Renal pelvis (tissue), 12 donors: Measurements from ENCODE around the gene OSBPL9. TPM values are rescaled to one million over a fixed set of nuclear protein-coding genes. Genes with fewer than 3 reads are reported as not detected.

Source experiments
- DNase-seq: peaks from one replicate; pipeline ENCODE4 v3.0.0-alpha.2; 2013
- long read RNA-seq, 16 experiments: transcript quantifications; one replicate each; lab custom pipeline, GENCODE V29; 2026
- polyA plus RNA-seq, 3 donors: library from polyadenylated mRNA; unstranded; fragments of 120-200 nt; gene quantifications; one replicate each; pipeline ENCODE4 v1.2.1, GENCODE V29; 2013; ENCODE audit not compliant: insufficient read length in 3 of 3

OSBPL9 gene
- polyA plus RNA-seq: 100 to 1,000 TPM; 122 to 151 (median 125) TPM
- long read RNA-seq, donor 1, transcript OSBPL9-203 (24 exons, 2,893 nt): major isoform, 5 of 25 reads
- long read RNA-seq, donor 1, partial matches to known transcripts: 15 of 25 reads
- long read RNA-seq, donor 1, other reads (novel, unspliced or antisense): 0 of 25 reads
- long read RNA-seq, donor 2, transcript OSBPL9-222 (21 exons, 2,210 nt): major isoform, 5 of 25 reads
- long read RNA-seq, donor 2, transcript OSBPL9-203 (24 exons, 2,893 nt): major isoform, 5 of 25 reads
- long read RNA-seq, donor 2, partial matches to known transcripts: 9 of 25 reads
- long read RNA-seq, donor 2, other reads (novel, unspliced or antisense): 0 of 25 reads
- long read RNA-seq, donor 3, transcript OSBPL9-203 (24 exons, 2,893 nt): major isoform, 5 of 151 reads
- long read RNA-seq, donor 3, partial matches to known transcripts: 128 of 151 reads
- long read RNA-seq, donor 3, other reads (novel, unspliced or antisense): 13 of 151 reads
- long read RNA-seq, donor 4, partial matches to known transcripts: 22 of 29 reads
- long read RNA-seq, donor 4, other reads (novel, unspliced or antisense): 0 of 29 reads
- long read RNA-seq, donor 5, partial matches to known transcripts: 11 of 20 reads
- long read RNA-seq, donor 5, other reads (novel, unspliced or antisense): 0 of 20 reads
- long read RNA-seq, donor 6, partial matches to known transcripts: 220 of 236 reads
- long read RNA-seq, donor 6, other reads (novel, unspliced or antisense): 7 of 236 reads
- long read RNA-seq, donor 7, transcript OSBPL9-222 (21 exons, 2,210 nt): major isoform, 7 of 142 reads
- long read RNA-seq, donor 7, partial matches to known transcripts: 123 of 142 reads
- long read RNA-seq, donor 7, other reads (novel, unspliced or antisense): 5 of 142 reads
- long read RNA-seq, donor 8, partial matches to known transcripts: 58 of 62 reads
- long read RNA-seq, donor 8, other reads (novel, unspliced or antisense): 0 of 62 reads
- long read RNA-seq, donor 9, transcript OSBPL9-222 (21 exons, 2,210 nt): minor isoform, 7 of 159 reads
- long read RNA-seq, donor 9, transcript OSBPL9-203 (24 exons, 2,893 nt): major isoform, 8 of 159 reads
- long read RNA-seq, donor 9, partial matches to known transcripts: 139 of 159 reads
- long read RNA-seq, donor 9, other reads (novel, unspliced or antisense): 0 of 159 reads
- long read RNA-seq, donor 10, partial matches to known transcripts: 190 of 198 reads
- long read RNA-seq, donor 10, other reads (novel, unspliced or antisense): 0 of 198 reads
- long read RNA-seq, donor 11, transcript OSBPL9-203 (24 exons, 2,893 nt): major isoform, 5 of 19 reads
- long read RNA-seq, donor 11, partial matches to known transcripts: 11 of 19 reads
- long read RNA-seq, donor 11, other reads (novel, unspliced or antisense): 0 of 19 reads
- long read RNA-seq, donor 12, transcript OSBPL9-207 (20 exons, 2,755 nt): major isoform, 5 of 24 reads
- long read RNA-seq, donor 12, partial matches to known transcripts: 5 of 24 reads
- long read RNA-seq, donor 12, other reads (novel, unspliced or antisense): 5 of 24 reads
- long read RNA-seq, donor 13, partial matches to known transcripts: 126 of 140 reads
- long read RNA-seq, donor 13, other reads (novel, unspliced or antisense): 7 of 140 reads
- long read RNA-seq, donor 14: 0 reads
- long read RNA-seq, donor 15, transcript OSBPL9-203 (24 exons, 2,893 nt): major isoform, 8 of 216 reads
- long read RNA-seq, donor 15, partial matches to known transcripts: 197 of 216 reads
- long read RNA-seq, donor 15, other reads (novel, unspliced or antisense): 6 of 216 reads
- long read RNA-seq, donor 16, partial matches to known transcripts: 23 of 33 reads
- long read RNA-seq, donor 16, other reads (novel, unspliced or antisense): 0 of 33 reads

DNA sequence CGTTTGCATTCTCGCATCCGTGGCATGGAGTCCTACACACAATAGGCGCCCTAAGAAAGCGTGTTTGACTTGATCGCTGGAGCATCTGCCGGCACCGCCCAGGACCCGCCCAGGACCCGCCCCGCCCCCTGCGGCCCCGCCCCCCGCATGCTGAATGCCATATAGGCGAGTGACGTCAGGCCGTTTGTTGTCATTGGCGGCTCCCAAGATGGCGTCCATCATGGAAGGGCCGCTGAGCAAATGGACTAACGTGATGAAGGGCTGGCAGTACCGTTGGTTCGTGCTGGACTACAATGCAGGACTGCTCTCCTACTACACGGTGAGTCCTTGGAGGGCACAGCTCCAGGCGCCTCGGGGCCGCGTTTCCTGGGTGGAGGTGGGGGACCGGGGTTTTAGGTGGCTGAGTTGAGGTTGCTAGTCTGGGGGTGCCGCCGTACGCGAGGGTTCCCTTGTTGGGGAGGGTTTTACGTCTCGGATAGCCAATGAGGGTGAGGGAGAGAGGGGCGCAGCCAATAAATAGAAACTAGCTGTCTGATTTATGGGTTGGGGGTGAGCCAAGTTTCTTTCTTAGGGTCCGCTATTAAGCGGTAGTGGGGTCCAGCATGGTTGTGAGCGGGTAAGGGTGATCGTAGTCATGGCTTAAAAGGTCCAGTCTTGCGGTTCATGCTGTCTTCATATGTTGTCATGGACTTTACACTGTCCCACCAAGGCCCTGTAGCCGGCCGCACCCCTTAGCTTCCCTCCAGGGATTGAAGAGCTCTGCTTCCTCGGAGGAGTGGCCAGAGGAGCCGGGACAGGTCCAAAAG, at the start of gene OSBPL9:
TSS of gene OSBPL9 (plus strand) at position 190 of the 806 bp plus-strand sequence. CDS start at position 209, 19 bp downstream.
- peak; percentile 92 for DNase-seq

DNA sequence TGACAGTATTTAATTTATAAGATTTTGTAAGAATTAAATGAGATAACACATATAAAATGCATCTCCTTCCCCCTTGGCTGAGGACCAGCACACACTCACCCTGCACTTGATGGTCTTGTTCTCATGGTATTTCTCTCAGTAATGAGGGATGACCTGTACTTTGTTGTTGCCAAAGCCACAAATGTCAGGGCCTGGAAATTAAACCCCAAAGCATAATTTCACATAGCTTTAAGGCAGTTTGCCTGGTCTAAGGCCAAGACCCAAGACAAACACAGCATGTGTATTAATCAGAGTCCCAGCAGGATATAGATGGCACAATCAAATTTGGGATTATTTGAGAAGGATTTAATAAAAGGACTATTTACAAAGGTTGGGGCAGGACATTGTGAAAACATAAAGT, 49.2 kb upstream of the OSBPL9 start:
- DNase-seq: no peak

DNA sequence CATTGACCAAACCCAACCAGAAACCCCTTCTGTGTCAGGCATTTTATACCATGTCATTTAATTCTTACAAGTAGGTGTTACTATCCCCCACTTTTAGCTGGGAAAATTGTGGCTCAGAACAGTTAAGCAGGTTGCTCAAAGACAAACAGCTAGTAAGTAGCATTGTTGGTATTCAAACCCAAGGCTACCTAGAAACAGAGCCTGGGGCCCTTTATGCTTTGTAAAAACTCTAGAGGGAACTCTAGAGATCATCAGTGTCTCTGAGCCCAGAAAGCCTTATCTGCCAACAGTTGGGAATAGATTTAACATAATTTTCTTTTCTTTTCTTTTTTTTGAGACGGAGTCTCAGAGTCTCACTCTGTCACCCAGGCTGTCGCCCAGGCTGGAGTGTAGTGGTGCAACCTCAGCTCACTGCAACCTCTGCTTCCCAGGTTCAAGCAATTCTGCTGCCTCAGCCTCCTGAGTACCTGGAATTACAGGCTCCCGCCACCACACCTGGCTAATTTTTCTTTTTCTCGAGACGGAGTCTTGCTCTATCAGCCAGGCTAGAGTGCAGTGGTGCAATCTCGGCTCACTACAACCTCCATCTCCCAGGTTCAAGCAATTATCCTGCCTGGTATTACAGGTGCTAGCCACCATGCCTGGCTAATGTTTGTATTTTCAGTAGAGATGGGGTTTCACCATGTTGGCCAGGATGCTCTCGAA, 48.5 kb upstream of the OSBPL9 start:
- no peak for DNase-seq

- DNase-seq: no peak
Measured at GRCh38 chr1:51569284-51570062, 47.4 kb upstream of the OSBPL9 start.

DNA sequence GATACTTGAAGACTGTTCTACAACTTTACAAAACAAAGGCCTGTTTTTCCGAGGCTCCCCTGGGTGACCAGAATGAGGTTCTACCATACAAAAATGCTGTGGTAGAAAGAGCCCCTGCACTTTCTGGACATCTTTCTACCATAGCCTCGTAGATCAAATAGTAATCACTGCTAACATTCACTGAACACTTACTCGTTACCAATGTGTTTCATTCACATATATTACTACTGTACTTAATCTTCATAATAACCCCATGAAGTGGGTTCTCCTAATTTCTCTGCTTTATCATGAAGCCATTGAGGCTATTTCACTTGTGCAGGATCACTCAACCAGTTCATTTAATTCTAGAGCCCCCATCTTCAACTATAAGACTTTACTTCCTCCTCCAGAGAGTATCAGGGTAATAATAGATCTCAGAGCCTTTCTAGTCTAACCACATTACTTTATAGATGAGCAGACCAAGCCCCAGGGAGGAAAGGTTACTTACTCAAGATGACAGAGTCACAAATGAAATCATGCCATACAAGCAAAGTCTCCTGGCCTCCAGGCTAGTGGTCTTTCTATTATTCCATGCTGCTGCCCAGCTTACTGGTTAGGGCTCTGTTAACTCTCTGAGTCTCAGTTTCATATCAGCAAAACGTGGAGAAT, 46.7 kb upstream of the OSBPL9 start:
- DNase-seq: no peak

GRCh38 chr1:51572365-51572764, 44.5 kb upstream of the OSBPL9 start:
- DNase-seq: no peak

GRCh38 chr1:51574796-51575195, 42.1 kb upstream of the OSBPL9 start:
- DNase-seq: no peak

GRCh38 chr1:51575406-51576084, 41.3 kb upstream of the OSBPL9 start:
- DNase-seq: no peak

GRCh38 chr1:51576085-51576444, 40.8 kb upstream of the OSBPL9 start:
- DNase-seq: no peak

- no peak for DNase-seq
Measured at GRCh38 chr1:51576923-51577322, 40.0 kb upstream of the OSBPL9 start.

DNA sequence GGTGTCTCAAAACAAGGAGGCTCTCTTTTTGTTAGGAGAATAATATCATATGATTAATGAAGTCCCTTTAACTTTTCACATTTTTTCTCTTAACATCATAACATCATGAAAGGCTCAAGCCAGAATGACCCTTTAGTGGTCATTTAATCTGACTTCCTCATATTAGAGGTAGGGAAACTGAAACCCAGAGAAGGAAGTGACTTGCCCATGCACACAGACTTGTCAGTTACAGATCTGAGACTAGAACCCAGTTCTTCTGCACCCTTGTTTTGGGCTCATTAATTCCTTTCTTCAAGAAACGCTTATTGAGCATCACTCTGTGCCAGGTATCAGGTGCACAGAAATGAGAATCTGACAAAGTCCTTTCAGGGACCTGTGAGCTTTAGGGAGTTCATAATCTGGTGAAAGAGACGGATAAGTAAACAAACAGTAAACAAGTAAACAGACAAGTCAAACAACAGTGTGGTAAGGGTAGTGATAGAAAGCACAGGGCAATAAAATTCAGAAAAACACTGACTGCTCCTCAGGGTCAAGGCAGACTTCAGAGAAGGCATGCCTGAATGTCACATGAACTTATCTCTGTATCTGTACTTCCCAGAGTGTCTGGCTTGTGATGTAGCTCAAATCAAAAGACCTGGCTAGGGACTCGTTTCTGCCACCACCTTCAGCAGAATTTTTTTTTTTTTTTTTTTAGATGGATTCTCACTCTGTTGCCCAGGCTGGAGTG, 38.3 kb upstream of the OSBPL9 start:
- DNase-seq: no peak

GRCh38 chr1:51581238-51581637, 35.7 kb upstream of the OSBPL9 start:
- DNase-seq: no peak

- DNase-seq: no peak
Measured at GRCh38 chr1:51583532-51583931, 33.4 kb upstream of the OSBPL9 start.

DNA sequence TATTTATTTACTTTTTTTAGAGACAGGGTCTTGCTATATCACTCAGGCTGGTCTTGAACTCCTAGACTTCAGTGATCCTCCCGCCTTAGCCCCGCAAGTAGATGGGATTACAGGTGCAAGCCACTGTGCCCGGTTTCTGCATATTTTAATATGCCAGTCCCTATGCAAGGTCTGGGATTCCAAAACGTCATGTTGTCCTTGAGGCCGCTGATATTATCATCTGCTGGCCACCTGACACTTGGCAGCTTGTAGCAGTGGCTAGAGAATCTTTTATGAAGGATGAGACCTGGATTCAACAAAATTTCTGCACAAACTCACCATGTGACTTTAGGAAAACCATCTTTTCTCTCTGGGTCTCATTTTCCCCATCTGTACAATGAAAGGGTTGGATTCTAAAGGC, 32.9 kb upstream of the OSBPL9 start:
- DNase-seq: no peak

DNA sequence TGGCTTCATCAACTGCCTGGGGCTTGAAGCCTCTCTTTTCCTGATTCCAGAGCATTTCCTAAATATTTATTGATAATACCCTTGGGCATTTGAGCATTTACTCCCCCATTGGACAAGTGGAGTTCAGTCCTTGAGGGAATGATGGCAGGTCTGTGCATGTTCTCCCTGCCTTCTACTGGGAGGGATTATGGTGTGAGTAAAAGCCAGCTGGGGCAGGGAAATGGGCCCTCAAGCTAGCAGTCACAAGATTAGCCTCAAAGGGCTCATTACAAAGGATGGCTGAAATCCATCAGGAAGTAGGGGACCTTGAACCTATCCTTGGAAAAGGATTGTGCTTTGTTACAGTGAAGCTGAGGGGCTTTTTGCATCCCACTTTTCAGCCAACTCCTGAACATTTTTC, 24.2 kb upstream of the OSBPL9 start:
- no peak for DNase-seq

- no peak for DNase-seq
Measured at GRCh38 chr1:51594716-51595115, 22.2 kb upstream of the OSBPL9 start.
